ENCODE results near the gene PCSK9. TPM values are rescaled to one million over a fixed set of nuclear protein-coding genes. Genes with fewer than 3 reads are reported as not detected.

The PCSK9 gene
- total RNA-seq, 1 donor from 2014 or later = 23.7 TPM

- Mint-ChIP-seq H3K27me3 (ENCODE audit: low read depth) (no peaks in the 10 kb centered on the region), H3K4me3 (no peak overlapping the region), H3K27ac (ENCODE audit: unreplicated experiment) (no peak overlapping the region), H3K36me3 (ENCODE audit: low read depth) (no peaks in the 10 kb centered on the region), H3K9me3 (no peaks in the 10 kb centered on the region), H3K4me1 (no peaks in the 10 kb centered on the region)
- no peak for DNase-seq (ENCODE audit: low read depth, low spot score)
- no peak for TF ChIP-seq CTCF (conservative IDR thresholded peaks at IDR 0.05)
These were observed 15.0 kb downstream of the PCSK9 start for GRCh38 chr1:55054396-55054795.

GRCh38 chr1:55055084-55055882 lies 15.9 kb downstream of the PCSK9 start:
- Mint-ChIP-seq H3K27ac (ENCODE audit: unreplicated experiment) (peak overlapping the region; percentile 67), H3K27me3 (ENCODE audit: low read depth) (no peaks in the 10 kb centered on the region), H3K4me3 (no peak overlapping the region), H3K36me3 (ENCODE audit: low read depth) (no peaks in the 10 kb centered on the region), H3K9me3 (no peaks in the 10 kb centered on the region), H3K4me1 (no peaks in the 10 kb centered on the region)
- DNase-seq (ENCODE audit: low read depth, low spot score) = no peak
- TF ChIP-seq CTCF (conservative IDR thresholded peaks at IDR 0.05) = no peak

GRCh38 chr1:55055951-55056631 lies 16.7 kb downstream of the PCSK9 start:
- H3K4me1 Mint-ChIP-seq = no peaks in the 10 kb centered on the region
- H3K27me3 Mint-ChIP-seq (ENCODE audit: low read depth) = no peaks in the 10 kb centered on the region
- H3K9me3 Mint-ChIP-seq = no peaks in the 10 kb centered on the region
- no peak overlapping the region for H3K27ac Mint-ChIP-seq (ENCODE audit: unreplicated experiment)
- no peaks in the 10 kb centered on the region for H3K36me3 Mint-ChIP-seq (ENCODE audit: low read depth)
- TF ChIP-seq CTCF (conservative IDR thresholded peaks at IDR 0.05) = no peak
- H3K4me3 Mint-ChIP-seq = no peak overlapping the region
- no peak for DNase-seq (ENCODE audit: low read depth, low spot score)

- Mint-ChIP-seq H3K27me3 (ENCODE audit: low read depth) (no peaks in the 10 kb centered on the region), H3K4me1 (no peaks in the 10 kb centered on the region), H3K36me3 (ENCODE audit: low read depth) (no peaks in the 10 kb centered on the region), H3K27ac (ENCODE audit: unreplicated experiment) (no peak overlapping the region), H3K9me3 (no peaks in the 10 kb centered on the region), H3K4me3 (no peak overlapping the region)
- DNase-seq (ENCODE audit: low read depth, low spot score) = no peak
- no peak for TF ChIP-seq CTCF (conservative IDR thresholded peaks at IDR 0.05)
These were observed 17.3 kb downstream of the PCSK9 start for GRCh38 chr1:55056632-55056992.

- H3K9me3 Mint-ChIP-seq = no peaks in the 10 kb centered on the region
- no peaks in the 10 kb centered on the region for H3K36me3 Mint-ChIP-seq (ENCODE audit: low read depth)
- TF ChIP-seq CTCF (conservative IDR thresholded peaks at IDR 0.05) = no peak
- no peak overlapping the region for H3K4me3 Mint-ChIP-seq
- no peaks in the 10 kb centered on the region for H3K4me1 Mint-ChIP-seq
- H3K27ac Mint-ChIP-seq (ENCODE audit: unreplicated experiment) = no peak overlapping the region
- no peak for DNase-seq (ENCODE audit: low read depth, low spot score)
- no peaks in the 10 kb centered on the region for H3K27me3 Mint-ChIP-seq (ENCODE audit: low read depth)
These were observed 18.1 kb downstream of the PCSK9 start for GRCh38 chr1:55057270-55057955.
